ENCODE measurements around the gene PTPRD.

DNA sequence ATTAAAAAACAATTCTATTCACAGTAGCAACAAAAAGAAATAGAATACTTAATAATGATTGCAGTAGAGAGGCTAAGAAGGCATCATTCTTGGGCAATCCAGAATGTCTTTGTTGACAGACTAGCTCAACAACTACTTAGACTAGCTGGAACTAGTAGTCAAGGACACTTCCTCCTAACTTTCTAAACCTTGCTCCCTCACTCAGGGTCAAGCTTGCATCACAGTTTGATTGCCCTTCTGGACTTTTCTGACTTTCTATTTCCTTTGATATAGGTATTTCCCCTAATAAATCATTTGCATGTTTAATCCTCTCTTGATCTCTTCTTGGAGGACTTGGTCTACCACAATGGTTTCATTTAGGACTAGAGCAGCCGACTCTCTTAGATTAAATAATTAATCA lies 1107.9 kb downstream of the PTPRD start:
- TF ChIP-seq SUZ12 (IDR thresholded peaks at IDR 0.05; ENCODE audit: extremely low read depth, insufficient read depth, insufficient read length) (no peak), YY1 (IDR thresholded peaks at IDR 0.05; ENCODE audit: insufficient read depth, insufficient read length) (no peak), ZNF274 (IDR thresholded peaks at IDR 0.05; ENCODE audit: low read depth, low read length) (no peak)
